ENCODE measurements around the gene JAKMIP2.

JAKMIP2 gene

GRCh38 chr5:147737921-147738320 lies 44.6 kb downstream of the JAKMIP2 start:
- TF ChIP-seq ZBTB7A (IDR thresholded peaks at IDR 0.05; ENCODE audit: low read depth) (no peak), NFIC (IDR thresholded peaks at IDR 0.05) (no peak), USF1 (IDR thresholded peaks at IDR 0.05) (no peak), TEAD4 (IDR thresholded peaks at IDR 0.05) (no peak), RAD21 (IDR thresholded peaks at IDR 0.05; ENCODE audit: low read depth) (no peak), EGR1 (IDR thresholded peaks at IDR 0.05) (no peak), EP300 (IDR thresholded peaks at IDR 0.05; ENCODE audit: borderline replicate concordance) (no peak), CEBPB (IDR thresholded peaks at IDR 0.05) (no peak), REST (IDR thresholded peaks at IDR 0.05; ENCODE audit: low read depth) (no peak)

- TF ChIP-seq EP300 (IDR thresholded peaks at IDR 0.05; ENCODE audit: borderline replicate concordance) (no peak), TEAD4 (IDR thresholded peaks at IDR 0.05) (no peak), TCF12 (IDR thresholded peaks at IDR 0.05; ENCODE audit: low read depth) (no peak)
Observed at GRCh38 chr5:147735621-147736125, 46.9 kb downstream of the JAKMIP2 start.

GRCh38 chr5:147734894-147735293 lies 47.6 kb downstream of the JAKMIP2 start:
- no peak for TF ChIP-seq TEAD4 (IDR thresholded peaks at IDR 0.05)
- no peak for TF ChIP-seq NFIC (IDR thresholded peaks at IDR 0.05)
- TF ChIP-seq EGR1 (IDR thresholded peaks at IDR 0.05): no peak
- TF ChIP-seq TAF1 (IDR thresholded peaks at IDR 0.05; ENCODE audit: low read depth): no peak
- TF ChIP-seq EP300 (IDR thresholded peaks at IDR 0.05; ENCODE audit: borderline replicate concordance): no peak
- no peak for TF ChIP-seq MAX (IDR thresholded peaks at IDR 0.05)
- TF ChIP-seq CEBPB (IDR thresholded peaks at IDR 0.05): no peak
- TF ChIP-seq RAD21 (IDR thresholded peaks at IDR 0.05; ENCODE audit: low read depth): no peak
- TF ChIP-seq CREB1 (IDR thresholded peaks at IDR 0.05; ENCODE audit: low read depth): no peak
- TF ChIP-seq REST (IDR thresholded peaks at IDR 0.05; ENCODE audit: low read depth): no peak

- TF ChIP-seq USF1 (IDR thresholded peaks at IDR 0.05): no peak
- TF ChIP-seq YY1 (IDR thresholded peaks at IDR 0.05; ENCODE audit: low read depth): no peak
- TF ChIP-seq EGR1 (IDR thresholded peaks at IDR 0.05): no peak
- TF ChIP-seq TAF1 (IDR thresholded peaks at IDR 0.05; ENCODE audit: low read depth): no peak
- TF ChIP-seq EP300 (IDR thresholded peaks at IDR 0.05; ENCODE audit: borderline replicate concordance): no peak
- no peak for TF ChIP-seq CEBPB (IDR thresholded peaks at IDR 0.05)
Observed at GRCh38 chr5:147733075-147733474, 49.5 kb downstream of the JAKMIP2 start.

GRCh38 chr5:147732291-147732883 lies 50.1 kb downstream of the JAKMIP2 start:
- TF ChIP-seq USF1 (IDR thresholded peaks at IDR 0.05) (no peak), RAD21 (IDR thresholded peaks at IDR 0.05; ENCODE audit: low read depth) (no peak), EGR1 (IDR thresholded peaks at IDR 0.05) (no peak), MAX (IDR thresholded peaks at IDR 0.05) (no peak), CEBPB (IDR thresholded peaks at IDR 0.05) (no peak), NFIC (IDR thresholded peaks at IDR 0.05) (no peak), YY1 (IDR thresholded peaks at IDR 0.05; ENCODE audit: low read depth) (no peak), CREB1 (IDR thresholded peaks at IDR 0.05; ENCODE audit: low read depth) (no peak), ZBTB7A (IDR thresholded peaks at IDR 0.05; ENCODE audit: low read depth) (no peak), EP300 (IDR thresholded peaks at IDR 0.05; ENCODE audit: borderline replicate concordance) (no peak), TCF12 (IDR thresholded peaks at IDR 0.05; ENCODE audit: low read depth) (no peak), REST (IDR thresholded peaks at IDR 0.05; ENCODE audit: low read depth) (no peak), FOXM1 (IDR thresholded peaks at IDR 0.05; ENCODE audit: borderline replicate concordance, low read depth) (no peak), TEAD4 (IDR thresholded peaks at IDR 0.05) (no peak), TAF1 (IDR thresholded peaks at IDR 0.05; ENCODE audit: low read depth) (no peak)

Measured in Ishikawa (cell line).